Measurements from ENCODE around the gene ULK2.

Gene ULK2

DNA sequence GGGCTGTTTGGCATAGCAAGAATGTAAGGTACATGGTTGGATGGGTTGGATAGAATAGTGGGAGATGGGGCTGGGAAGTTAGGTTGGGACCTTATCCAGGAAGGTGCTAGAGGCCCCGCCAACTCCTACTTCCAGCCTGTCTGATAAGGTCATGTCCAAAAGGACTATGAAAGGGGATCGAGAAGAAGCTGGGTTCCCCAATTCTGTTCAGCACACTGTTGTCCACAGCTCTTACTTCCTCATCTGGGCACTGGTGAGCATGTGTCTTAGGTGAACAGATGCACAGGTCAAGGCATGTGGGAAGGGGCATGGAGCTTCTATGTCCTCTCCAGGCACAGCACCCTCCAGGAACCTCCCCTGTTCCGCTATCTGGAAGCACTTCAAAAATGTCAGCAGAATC, 5.6 kb upstream of the ULK2 start:
- Histone ChIP-seq H3K79me2 (ENCODE audit: insufficient read depth, low read length) (no peaks in the 10 kb centered on the region), H3K36me3 (ENCODE audit: insufficient read depth, low read length) (no peaks in the 10 kb centered on the region), H3F3A (ENCODE audit: insufficient read depth, low read length) (no peaks in the 10 kb centered on the region), H3K4me2 (ENCODE audit: low read length) (no peak overlapping the region), H3K27me3 (ENCODE audit: insufficient read depth, low read length) (no peaks in the 10 kb centered on the region), H2AFZ (ENCODE audit: low read length) (no peak overlapping the region), H3K9ac (ENCODE audit: low read length) (no peak overlapping the region), H3K9me3 (ENCODE audit: low read length) (no peaks in the 10 kb centered on the region), H3K27ac (ENCODE audit: low read depth, low read length, poor library complexity, severe bottlenecking) (no peak overlapping the region), H3K4me1 (ENCODE audit: insufficient read depth, low read length, severe bottlenecking) (peaks cover 4% of the 10 kb centered on the region), H3K4me3 (ENCODE audit: low read depth, low read length, poor library complexity, severe bottlenecking) (no peak overlapping the region), H3K9me2 (ENCODE audit: low read depth, low read length) (no peaks in the 10 kb centered on the region), H4K20me1 (ENCODE audit: insufficient read depth, low read length) (no peaks in the 10 kb centered on the region)
- TF ChIP-seq, protein P1, sequence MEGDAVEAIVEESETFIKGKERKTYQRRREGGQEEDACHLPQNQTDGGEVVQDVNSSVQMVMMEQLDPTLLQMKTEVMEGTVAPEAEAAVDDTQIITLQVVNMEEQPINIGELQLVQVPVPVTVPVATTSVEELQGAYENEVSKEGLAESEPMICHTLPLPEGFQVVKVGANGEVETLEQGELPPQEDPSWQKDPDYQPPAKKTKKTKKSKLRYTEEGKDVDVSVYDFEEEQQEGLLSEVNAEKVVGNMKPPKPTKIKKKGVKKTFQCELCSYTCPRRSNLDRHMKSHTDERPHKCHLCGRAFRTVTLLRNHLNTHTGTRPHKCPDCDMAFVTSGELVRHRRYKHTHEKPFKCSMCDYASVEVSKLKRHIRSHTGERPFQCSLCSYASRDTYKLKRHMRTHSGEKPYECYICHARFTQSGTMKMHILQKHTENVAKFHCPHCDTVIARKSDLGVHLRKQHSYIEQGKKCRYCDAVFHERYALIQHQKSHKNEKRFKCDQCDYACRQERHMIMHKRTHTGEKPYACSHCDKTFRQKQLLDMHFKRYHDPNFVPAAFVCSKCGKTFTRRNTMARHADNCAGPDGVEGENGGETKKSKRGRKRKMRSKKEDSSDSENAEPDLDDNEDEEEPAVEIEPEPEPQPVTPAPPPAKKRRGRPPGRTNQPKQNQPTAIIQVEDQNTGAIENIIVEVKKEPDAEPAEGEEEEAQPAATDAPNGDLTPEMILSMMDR (IDR thresholded peaks at IDR 0.05; ENCODE audit: low read length), result no peak
- TF ChIP-seq EZH2 (IDR thresholded peaks at IDR 0.05; ENCODE audit: borderline replicate concordance, low read length), result no peak

DNA sequence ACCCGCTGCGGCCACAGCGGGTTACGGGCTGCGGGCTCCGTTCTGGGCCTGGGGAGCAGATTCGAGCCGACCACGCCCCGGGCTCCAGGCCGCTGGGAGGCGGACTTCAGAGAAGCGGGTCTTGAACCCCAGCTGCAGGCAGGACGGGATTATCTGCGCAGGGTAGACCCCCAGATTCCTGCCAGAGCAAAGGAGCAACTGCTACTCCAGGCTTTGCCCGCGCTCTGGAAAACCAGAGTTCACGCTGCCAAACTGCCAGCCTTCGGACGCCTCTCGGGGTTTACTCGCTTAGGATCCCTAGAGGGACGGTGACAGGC, 301 bp upstream of the ULK2 start:
- Histone ChIP-seq H3K27ac (ENCODE audit: low read depth, low read length, poor library complexity, severe bottlenecking) (no peak overlapping the region), H2AFZ (ENCODE audit: low read length) (no peak overlapping the region)

DNA sequence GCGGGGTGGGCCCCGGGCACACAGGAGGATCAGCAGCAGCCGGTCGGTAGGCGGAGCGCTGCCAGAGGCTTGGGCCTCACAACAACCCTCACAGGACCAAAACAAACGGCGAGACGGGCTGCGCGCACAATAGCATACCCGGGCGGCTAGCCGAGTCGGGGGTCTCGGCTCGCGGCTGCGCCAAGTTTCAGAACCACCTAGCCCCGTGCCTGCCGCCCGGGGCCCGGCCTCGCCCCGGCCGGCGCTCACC, 732 bp downstream of the ULK2 start:
- no peaks in the 10 kb centered on the region for H3K36me3 ChIP-seq (ENCODE audit: insufficient read depth, low read length)
- H4K20me1 ChIP-seq (ENCODE audit: insufficient read depth, low read length), result no peaks in the 10 kb centered on the region
- no peaks in the 10 kb centered on the region for H3K27me3 ChIP-seq (ENCODE audit: insufficient read depth, low read length)
- no peaks in the 10 kb centered on the region for H3F3A ChIP-seq (ENCODE audit: insufficient read depth, low read length)
- H2AFZ ChIP-seq (ENCODE audit: low read length), result no peak overlapping the region
- TF ChIP-seq, protein P1 (IDR thresholded peaks at IDR 0.05; ENCODE audit: low read length), result no peak
- TF ChIP-seq EZH2 (IDR thresholded peaks at IDR 0.05; ENCODE audit: borderline replicate concordance, low read length), result no peak
- no peak overlapping the region for H3K4me3 ChIP-seq (ENCODE audit: low read depth, low read length, poor library complexity, severe bottlenecking)
- no peak overlapping the region for H3K27ac ChIP-seq (ENCODE audit: low read depth, low read length, poor library complexity, severe bottlenecking)
- no peak overlapping the region for H3K4me2 ChIP-seq (ENCODE audit: low read length)
- no peaks in the 10 kb centered on the region for H3K79me2 ChIP-seq (ENCODE audit: insufficient read depth, low read length)
- H3K9me3 ChIP-seq (ENCODE audit: low read length), result no peaks in the 10 kb centered on the region
- H3K9me2 ChIP-seq (ENCODE audit: low read depth, low read length), result no peaks in the 10 kb centered on the region
- no peaks in the 10 kb centered on the region for H3K4me1 ChIP-seq (ENCODE audit: insufficient read depth, low read length, severe bottlenecking)
- no peak overlapping the region for H3K9ac ChIP-seq (ENCODE audit: low read length)

More for the DNA sequence above, 301 bp upstream of the ULK2 start:
- no peaks in the 10 kb centered on the region for H3K27me3 ChIP-seq (ENCODE audit: insufficient read depth, low read length)
- no peaks in the 10 kb centered on the region for H3K9me2 ChIP-seq (ENCODE audit: low read depth, low read length)
- H3K36me3 ChIP-seq (ENCODE audit: insufficient read depth, low read length), result no peaks in the 10 kb centered on the region
- no peak overlapping the region for H3K4me3 ChIP-seq (ENCODE audit: low read depth, low read length, poor library complexity, severe bottlenecking)
- H4K20me1 ChIP-seq (ENCODE audit: insufficient read depth, low read length), result no peaks in the 10 kb centered on the region
- no peaks in the 10 kb centered on the region for H3K4me1 ChIP-seq (ENCODE audit: insufficient read depth, low read length, severe bottlenecking)
- H3F3A ChIP-seq (ENCODE audit: insufficient read depth, low read length), result no peaks in the 10 kb centered on the region
- no peak overlapping the region for H3K9ac ChIP-seq (ENCODE audit: low read length)
- TF ChIP-seq, protein P1 (IDR thresholded peaks at IDR 0.05; ENCODE audit: low read length), result no peak
- TF ChIP-seq EZH2 (IDR thresholded peaks at IDR 0.05; ENCODE audit: borderline replicate concordance, low read length), result no peak
- H3K9me3 ChIP-seq (ENCODE audit: low read length), result no peaks in the 10 kb centered on the region
- no peaks in the 10 kb centered on the region for H3K79me2 ChIP-seq (ENCODE audit: insufficient read depth, low read length)
- H3K4me2 ChIP-seq (ENCODE audit: low read length), result no peak overlapping the region

Data from OCI-LY1 (cell line).